ENCODE measurements around the gene NDUFB11. TPM values are rescaled to one million over a fixed set of nuclear protein-coding genes. Genes with fewer than 3 reads are reported as not detected.

The NDUFB11 gene
- total RNA-seq, 2 experiments from 2014 or later, result 50.1 to 53.2 TPM

GRCh38 chrX:47179221-47179927 lies 34.9 kb upstream of the NDUFB11 start:
- Histone ChIP-seq H3K4me3 (ENCODE audit: low read length) (no peak overlapping the region), H3K27ac (ENCODE audit: low read depth in 1 of 2, low read length in 2 of 2) (no peak overlapping the region), H3K4me1 (ENCODE audit: insufficient read depth, low read length) (no peaks in the 10 kb centered on the region), H3K27me3 (ENCODE audit: control insufficient read depth in 1 of 2, insufficient read depth in 2 of 2, low read length in 2 of 2) (no peaks in the 10 kb centered on the region), H3K36me3 (ENCODE audit: insufficient read depth, low read length) (peaks cover 78% of the 10 kb centered on the region), H3K9me3 (ENCODE audit: control insufficient read depth in 1 of 2, insufficient read depth in 1 of 2, low read length in 2 of 2) (no peaks in the 10 kb centered on the region)
- Mint-ChIP-seq H3K9me3 (no peaks in the 10 kb centered on the region), H3K27me3 (no peaks in the 10 kb centered on the region), H3K27ac (no peak overlapping the region), H3K4me3 (no peak overlapping the region), H3K36me3 (ENCODE audit: low read depth) (peaks cover 53% of the 10 kb centered on the region), H3K4me1 (ENCODE audit: low read depth) (no peaks in the 10 kb centered on the region)
- TF ChIP-seq CTCF (IDR thresholded peaks at IDR 0.05), result no peak
- ChIA-PET POLR2A (no interaction called here), CTCF (no interaction called here)
- no peak for ATAC-seq (ENCODE audit: poor library complexity)
- DNase-seq, result no peak
- intact Hi-C loops (cut with DNase I, micrococcal nuclease), result no loop called here

- no peaks in the 10 kb centered on the region for H3K4me1 ChIP-seq (ENCODE audit: insufficient read depth, low read length)
- no peaks in the 10 kb centered on the region for H3K4me1 Mint-ChIP-seq (ENCODE audit: low read depth)
- H3K4me3 ChIP-seq (ENCODE audit: low read length), result no peak overlapping the region
- no peak overlapping the region for H3K4me3 Mint-ChIP-seq
- POLR2A ChIA-PET, result no interaction called here
- peaks cover 83% of the 10 kb centered on the region for H3K36me3 ChIP-seq (ENCODE audit: insufficient read depth, low read length)
- H3K27ac Mint-ChIP-seq, result no peak overlapping the region
- H3K27me3 Mint-ChIP-seq, result no peaks in the 10 kb centered on the region
- no peak for ATAC-seq (ENCODE audit: poor library complexity)
- CTCF ChIA-PET, result no interaction called here
- DNase-seq, result no peak
- peaks cover 56% of the 10 kb centered on the region for H3K36me3 Mint-ChIP-seq (ENCODE audit: low read depth)
- TF ChIP-seq CTCF (IDR thresholded peaks at IDR 0.05), result no peak
- no peaks in the 10 kb centered on the region for H3K9me3 Mint-ChIP-seq
- no peak overlapping the region for H3K27ac ChIP-seq (ENCODE audit: low read depth in 1 of 2, low read length in 2 of 2)
- intact Hi-C loops (cut with DNase I, micrococcal nuclease), result no loop called here
- no peaks in the 10 kb centered on the region for H3K27me3 ChIP-seq (ENCODE audit: control insufficient read depth in 1 of 2, insufficient read depth in 2 of 2, low read length in 2 of 2)
- H3K9me3 ChIP-seq (ENCODE audit: control insufficient read depth in 1 of 2, insufficient read depth in 1 of 2, low read length in 2 of 2), result no peaks in the 10 kb centered on the region
Observed at GRCh38 chrX:47178337-47178736, 33.8 kb upstream of the NDUFB11 start.

- no peaks in the 10 kb centered on the region for H3K27me3 ChIP-seq (ENCODE audit: control insufficient read depth in 1 of 2, insufficient read depth in 2 of 2, low read length in 2 of 2)
- intact Hi-C loops (cut with DNase I, micrococcal nuclease), result no loop called here
- H3K4me3 Mint-ChIP-seq, result no peak overlapping the region
- H3K9me3 Mint-ChIP-seq, result no peaks in the 10 kb centered on the region
- ChIA-PET CTCF (no interaction called here), POLR2A (no interaction called here)
- no peak for DNase-seq
- no peak for ATAC-seq (ENCODE audit: poor library complexity)
- no peaks in the 10 kb centered on the region for H3K27me3 Mint-ChIP-seq
- peaks cover 56% of the 10 kb centered on the region for H3K36me3 Mint-ChIP-seq (ENCODE audit: low read depth)
- no peak overlapping the region for H3K4me3 ChIP-seq (ENCODE audit: low read length)
- peaks cover 89% of the 10 kb centered on the region for H3K36me3 ChIP-seq (ENCODE audit: insufficient read depth, low read length)
- H3K27ac Mint-ChIP-seq, result no peak overlapping the region
- no peaks in the 10 kb centered on the region for H3K4me1 Mint-ChIP-seq (ENCODE audit: low read depth)
- H3K4me1 ChIP-seq (ENCODE audit: insufficient read depth, low read length), result no peaks in the 10 kb centered on the region
- H3K9me3 ChIP-seq (ENCODE audit: control insufficient read depth in 1 of 2, insufficient read depth in 1 of 2, low read length in 2 of 2), result no peaks in the 10 kb centered on the region
- TF ChIP-seq CTCF (IDR thresholded peaks at IDR 0.05), result no peak
- H3K27ac ChIP-seq (ENCODE audit: low read depth in 1 of 2, low read length in 2 of 2), result no peak overlapping the region
Observed at GRCh38 chrX:47177079-47177478, 32.6 kb upstream of the NDUFB11 start.
